Fibroblast of pulmonary artery (primary cell): ENCODE results near the gene ADAMTS7.
"Not testable (repeated sequence)": the region's sequence is repeated elsewhere in the genome, so short reads cannot be mapped to it uniquely, and the experiment has no call there.

Experiments
- DNase-seq: peaks from one replicate; pipeline ENCODE4 v3.0.0-alpha.2; 2010; ENCODE audit warnings: low read depth
- H3K4me3 ChIP-seq: replicated peaks from 2 replicates; pipeline ENCODE4 v1.5.1; 2011; ENCODE audit warnings: low read depth, mild to moderate bottlenecking, control low read depth, low read length, moderate library complexity
- TF ChIP-seq, protein P1 (sequence below): IDR thresholded peaks from 2 replicates; pipeline ENCODE4 v1.5.1; 2011; ENCODE audit warnings: mild to moderate bottlenecking, control low read depth, low read length, inconsistent platforms; ENCODE audit errors: missing control alignments

Gene ADAMTS7

DNA sequence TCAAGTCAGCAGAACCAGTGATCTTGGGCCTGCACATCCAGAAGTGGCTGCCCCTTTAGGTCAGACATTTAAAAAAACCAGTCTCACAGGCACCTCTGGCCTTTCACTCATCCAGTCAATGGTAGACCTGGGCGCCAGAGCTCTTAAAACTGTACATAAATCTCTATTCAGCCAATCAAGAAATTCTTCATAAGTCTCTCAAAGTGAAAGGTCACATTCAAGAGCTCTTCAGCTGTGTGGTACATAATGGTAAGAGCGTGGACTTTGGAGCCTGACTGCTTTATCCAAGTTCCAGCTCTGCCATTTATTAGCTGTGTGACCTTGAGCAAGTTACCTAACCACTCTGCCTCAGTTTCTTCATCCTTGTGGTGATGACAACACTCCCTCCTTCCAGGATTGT, 39.1 kb upstream of the ADAMTS7 start:
- H3K4me3 ChIP-seq: no peak overlapping the region
- no peak for DNase-seq
- TF ChIP-seq, protein P1, sequence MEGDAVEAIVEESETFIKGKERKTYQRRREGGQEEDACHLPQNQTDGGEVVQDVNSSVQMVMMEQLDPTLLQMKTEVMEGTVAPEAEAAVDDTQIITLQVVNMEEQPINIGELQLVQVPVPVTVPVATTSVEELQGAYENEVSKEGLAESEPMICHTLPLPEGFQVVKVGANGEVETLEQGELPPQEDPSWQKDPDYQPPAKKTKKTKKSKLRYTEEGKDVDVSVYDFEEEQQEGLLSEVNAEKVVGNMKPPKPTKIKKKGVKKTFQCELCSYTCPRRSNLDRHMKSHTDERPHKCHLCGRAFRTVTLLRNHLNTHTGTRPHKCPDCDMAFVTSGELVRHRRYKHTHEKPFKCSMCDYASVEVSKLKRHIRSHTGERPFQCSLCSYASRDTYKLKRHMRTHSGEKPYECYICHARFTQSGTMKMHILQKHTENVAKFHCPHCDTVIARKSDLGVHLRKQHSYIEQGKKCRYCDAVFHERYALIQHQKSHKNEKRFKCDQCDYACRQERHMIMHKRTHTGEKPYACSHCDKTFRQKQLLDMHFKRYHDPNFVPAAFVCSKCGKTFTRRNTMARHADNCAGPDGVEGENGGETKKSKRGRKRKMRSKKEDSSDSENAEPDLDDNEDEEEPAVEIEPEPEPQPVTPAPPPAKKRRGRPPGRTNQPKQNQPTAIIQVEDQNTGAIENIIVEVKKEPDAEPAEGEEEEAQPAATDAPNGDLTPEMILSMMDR: no peak

GRCh38 chr15:78847387-78847906, 36.2 kb upstream of the ADAMTS7 start:
- not testable (repeated sequence) for DNase-seq, H3K4me3 ChIP-seq

- not testable (repeated sequence) for H3K4me3 ChIP-seq, DNase-seq
Observed at GRCh38 chr15:78846906-78847305, 35.6 kb upstream of the ADAMTS7 start.

DNA sequence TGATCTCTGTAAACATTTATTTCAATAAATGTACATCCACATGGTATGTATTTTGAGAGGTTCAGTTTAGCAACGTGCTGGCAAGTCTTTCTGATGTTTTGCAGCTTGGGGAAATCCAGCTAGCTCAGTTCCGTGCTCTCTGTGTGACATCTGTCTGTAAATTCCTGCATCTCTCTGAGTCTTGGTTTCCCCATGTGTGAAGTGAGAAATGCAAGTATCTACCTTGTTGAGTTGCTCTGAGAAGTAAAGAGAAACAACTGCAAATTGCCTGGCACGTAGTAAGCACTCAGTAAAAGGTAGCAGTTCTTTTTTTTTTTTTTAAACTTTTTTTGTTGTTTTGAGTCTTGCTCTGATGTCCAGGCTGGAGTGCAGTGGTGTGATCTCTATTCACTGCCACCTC, 31.3 kb upstream of the ADAMTS7 start:
- TF ChIP-seq, protein P1: no peak
- DNase-seq: no peak
- no peak overlapping the region for H3K4me3 ChIP-seq

- no peak overlapping the region for H3K4me3 ChIP-seq
- DNase-seq: no peak
- TF ChIP-seq, protein P1: no peak
Observed at GRCh38 chr15:78841891-78842290, 30.6 kb upstream of the ADAMTS7 start.

GRCh38 chr15:78841376-78841706, 30.1 kb upstream of the ADAMTS7 start:
- DNase-seq: no peak
- H3K4me3 ChIP-seq: no peak overlapping the region
- TF ChIP-seq, protein P1: no peak

- H3K4me3 ChIP-seq: no peak overlapping the region
- TF ChIP-seq, protein P1: no peak
- DNase-seq: no peak
Observed at GRCh38 chr15:78840661-78841375, 29.6 kb upstream of the ADAMTS7 start.

- DNase-seq, H3K4me3 ChIP-seq: not testable (repeated sequence)
Observed at GRCh38 chr15:78839151-78839550, 27.9 kb upstream of the ADAMTS7 start.

GRCh38 chr15:78838489-78838888, 27.2 kb upstream of the ADAMTS7 start:
- H3K4me3 ChIP-seq: no peak overlapping the region
- TF ChIP-seq, protein P1: no peak
- peak; percentile 24 for DNase-seq
